ENCODE measurements around the gene GPR142. TPM values are rescaled to one million over a fixed set of nuclear protein-coding genes. Genes with fewer than 3 reads are reported as not detected.

The GPR142 gene
- total RNA-seq, 4 donors from 2014 or later: not detected

DNA sequence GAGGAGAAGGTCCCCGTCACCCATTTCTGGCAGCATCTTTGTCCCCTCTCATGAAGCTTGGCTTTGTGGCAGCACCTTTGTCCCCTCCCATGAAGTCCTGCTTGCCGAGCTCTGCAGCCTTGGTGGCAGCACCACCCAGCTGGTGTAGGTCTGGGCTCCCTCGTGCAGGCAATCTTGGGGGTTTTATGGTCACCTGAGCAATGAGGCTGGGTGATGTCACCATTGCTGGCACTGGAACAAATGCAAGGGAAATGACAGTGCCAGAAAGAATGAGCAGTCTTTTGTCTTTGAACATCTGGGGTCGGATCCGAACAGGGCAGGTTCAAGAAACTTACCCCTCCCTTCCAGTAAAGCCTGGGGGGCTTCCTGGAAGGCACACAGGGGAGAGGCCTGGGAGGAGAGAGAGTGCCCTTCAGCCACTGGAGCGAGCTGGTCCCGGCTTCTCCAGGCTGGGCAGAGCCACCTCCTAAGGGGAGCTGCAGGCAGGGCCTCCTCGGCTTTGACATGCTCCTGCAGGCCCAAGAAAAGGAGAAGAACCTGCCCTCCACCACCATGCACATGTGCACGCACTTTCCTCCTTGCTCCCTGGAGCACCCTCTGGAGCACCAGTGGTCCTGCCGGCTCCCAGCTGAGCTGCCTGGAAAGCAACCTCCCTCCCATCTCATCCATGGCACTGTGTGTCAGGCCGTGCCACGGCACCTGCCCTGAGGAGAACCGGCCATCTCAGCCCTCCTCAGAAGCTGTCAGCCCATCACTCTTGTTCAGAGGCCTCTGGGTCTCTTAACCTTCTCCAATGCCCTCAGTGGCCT is 21.7 kb upstream of the GPR142 start:
- H3K4me3 ChIP-seq (ENCODE audit: low read depth, poor library complexity, severe bottlenecking): no peak overlapping the region
- WGBS, 2 donors: 57 to 58% methylated on average over 10 to 13 of the region's 13 CpGs
- intact Hi-C loops (cut with DNase I; ENCODE audit: low total_unique reads): no loop called here
- no peak for DNase-seq (ENCODE audit: low spot score in 2 of 2)
- TF ChIP-seq, protein P1, sequence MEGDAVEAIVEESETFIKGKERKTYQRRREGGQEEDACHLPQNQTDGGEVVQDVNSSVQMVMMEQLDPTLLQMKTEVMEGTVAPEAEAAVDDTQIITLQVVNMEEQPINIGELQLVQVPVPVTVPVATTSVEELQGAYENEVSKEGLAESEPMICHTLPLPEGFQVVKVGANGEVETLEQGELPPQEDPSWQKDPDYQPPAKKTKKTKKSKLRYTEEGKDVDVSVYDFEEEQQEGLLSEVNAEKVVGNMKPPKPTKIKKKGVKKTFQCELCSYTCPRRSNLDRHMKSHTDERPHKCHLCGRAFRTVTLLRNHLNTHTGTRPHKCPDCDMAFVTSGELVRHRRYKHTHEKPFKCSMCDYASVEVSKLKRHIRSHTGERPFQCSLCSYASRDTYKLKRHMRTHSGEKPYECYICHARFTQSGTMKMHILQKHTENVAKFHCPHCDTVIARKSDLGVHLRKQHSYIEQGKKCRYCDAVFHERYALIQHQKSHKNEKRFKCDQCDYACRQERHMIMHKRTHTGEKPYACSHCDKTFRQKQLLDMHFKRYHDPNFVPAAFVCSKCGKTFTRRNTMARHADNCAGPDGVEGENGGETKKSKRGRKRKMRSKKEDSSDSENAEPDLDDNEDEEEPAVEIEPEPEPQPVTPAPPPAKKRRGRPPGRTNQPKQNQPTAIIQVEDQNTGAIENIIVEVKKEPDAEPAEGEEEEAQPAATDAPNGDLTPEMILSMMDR (IDR thresholded peaks at IDR 0.05): no peak
- TF ChIP-seq POLR2A (IDR thresholded peaks at IDR 0.05): no peak

DNA sequence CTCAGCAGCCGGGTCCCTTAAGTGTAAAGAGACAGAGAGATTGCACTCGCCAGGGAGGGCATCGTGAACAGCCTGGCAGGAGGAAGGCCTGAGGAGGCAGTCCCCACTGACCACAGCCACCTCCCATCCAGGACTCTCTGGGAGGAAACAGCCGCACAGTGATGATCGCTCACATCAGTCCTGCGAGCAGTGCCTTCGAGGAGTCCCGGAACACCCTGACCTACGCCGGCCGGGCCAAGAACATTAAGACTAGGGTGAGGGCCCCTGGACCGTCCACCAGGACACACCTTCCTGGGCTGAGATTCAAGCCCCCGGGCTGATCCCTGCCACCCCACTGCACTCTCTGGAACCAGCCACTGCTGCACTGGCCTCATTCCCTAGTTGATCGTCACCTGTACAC is 19.7 kb upstream of the GPR142 start:
- TF ChIP-seq, protein P1 (IDR thresholded peaks at IDR 0.05): no peak
- no peak for TF ChIP-seq POLR2A (IDR thresholded peaks at IDR 0.05)
- no peak for DNase-seq (ENCODE audit: low spot score in 2 of 2)
- intact Hi-C loops (cut with DNase I; ENCODE audit: low total_unique reads): no loop called here
- no peak overlapping the region for H3K4me3 ChIP-seq (ENCODE audit: low read depth, poor library complexity, severe bottlenecking)
- WGBS, 2 donors: 84 to 87% methylated on average over 14 of the region's 14 CpGs

- TF ChIP-seq, protein P1 (IDR thresholded peaks at IDR 0.05): no peak
- no peak for TF ChIP-seq POLR2A (IDR thresholded peaks at IDR 0.05)
- intact Hi-C loops (cut with DNase I; ENCODE audit: low total_unique reads): no loop called here
- DNase-seq (ENCODE audit: low spot score in 2 of 2): no peak
- WGBS, 2 donors: 69 to 77% methylated on average over 10 to 16 of the region's 19 CpGs
- no peak overlapping the region for H3K4me3 ChIP-seq (ENCODE audit: low read depth, poor library complexity, severe bottlenecking)
Measured at GRCh38 chr17:74349120-74349519, 18.2 kb upstream of the GPR142 start.

DNA sequence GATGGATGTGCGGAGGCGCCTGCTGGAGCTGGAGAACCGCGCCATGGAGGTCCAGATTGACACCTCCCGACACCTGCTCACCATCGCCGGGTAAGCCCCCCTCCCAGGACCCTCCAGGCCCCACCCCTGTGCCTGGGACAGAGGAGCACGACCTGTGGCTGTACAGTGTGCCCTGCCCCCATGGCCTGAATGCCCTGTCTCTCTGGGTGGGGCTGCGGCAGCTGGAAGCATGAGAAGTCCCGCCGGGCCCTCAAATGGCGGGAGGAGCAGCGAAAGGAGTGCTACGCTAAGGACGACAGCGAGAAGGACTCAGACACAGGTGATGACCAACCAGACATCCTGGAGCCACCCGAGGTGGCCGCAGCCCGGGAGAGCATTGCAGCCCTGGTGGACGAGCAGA is 16.8 kb upstream of the GPR142 start:
- intact Hi-C loops (cut with DNase I; ENCODE audit: low total_unique reads): no loop called here
- no peak overlapping the region for H3K4me3 ChIP-seq (ENCODE audit: low read depth, poor library complexity, severe bottlenecking)
- no peak for DNase-seq (ENCODE audit: low spot score in 2 of 2)
- WGBS, 2 donors: 83 to 85% methylated on average over 19 to 20 of the region's 20 CpGs
- TF ChIP-seq, protein P1 (IDR thresholded peaks at IDR 0.05): no peak
- TF ChIP-seq POLR2A (IDR thresholded peaks at IDR 0.05): no peak

- DNase-seq (ENCODE audit: low spot score in 2 of 2): no peak
- no peak for TF ChIP-seq POLR2A (IDR thresholded peaks at IDR 0.05)
- TF ChIP-seq, protein P1 (IDR thresholded peaks at IDR 0.05): no peak
- no peak overlapping the region for H3K4me3 ChIP-seq (ENCODE audit: low read depth, poor library complexity, severe bottlenecking)
- 27 to 53% methylated on average over 8 to 23 of the region's 55 CpGs for WGBS, 2 donors
- intact Hi-C loops (cut with DNase I; ENCODE audit: low total_unique reads): no loop called here
Measured at GRCh38 chr17:74351552-74352210, 15.6 kb upstream of the GPR142 start.

All from lower leg skin (tissue), 4 donors.